Prostate gland (tissue), 2 donors: ENCODE measurements around the gene TBC1D14. TPM values are rescaled to one million over a fixed set of nuclear protein-coding genes. Genes with fewer than 3 reads are reported as not detected.

Source experiments
- DNase-seq: peaks from one replicate; pipeline ENCODE4 v3.0.0-alpha.2; 2019; ENCODE audit warnings: low spot score
- H3K27ac ChIP-seq, 2 donors: fragments of 200-600 bp; sonication (generic); 2 replicates each; pipeline ENCODE4 v1.5.1; 2017 to 2019
- H3K27me3 ChIP-seq: fragments of 200-600 bp; sonication (generic); replicated peaks from 2 replicates; pipeline ENCODE4 v1.5.1; 2019; ENCODE audit not compliant: insufficient read depth
- H3K36me3 ChIP-seq, 2 donors: fragments of 200-600 bp; sonication (generic); 1 replicate in 1 of 2; 2 replicates in 1 of 2; pipeline versions ENCODE4 v1.5.1 to v1.8.1; 2017 to 2019
- H3K4me1 ChIP-seq: fragments of 200-600 bp; sonication (generic); replicated peaks from 2 replicates; pipeline ENCODE4 v1.5.1; 2019
- H3K4me3 ChIP-seq, 2 donors: fragments of 200-600 bp; sonication (generic); 2 replicates each; pipeline ENCODE4 v1.5.1; 2017 to 2019
- H3K9me3 ChIP-seq: fragments of 200-600 bp; sonication (generic); 2 replicates; pipeline ENCODE4 v1.5.1; 2017
- POLR2A ChIP-seq: fragments of 450-650 bp; IDR thresholded peaks from one replicate; pipeline ENCODE4 v1.6.1; 2016; ENCODE audit warnings: antibody characterized with exemption, mild to moderate bottlenecking
- POLR2AphosphoS5 ChIP-seq: sonication (generic); formaldehyde crosslinking; IDR thresholded peaks from one replicate; pipeline ENCODE4 v1.6.1; 2017; ENCODE audit warnings: antibody characterized with exemption
- WGBS: methylation state at CpG from one replicate; pipeline ENCODE4 v1.1.5; 2018; 5-methylcytosine and 5-hydroxymethylcytosine counted together
- intact Hi-C: fragments of 100-400 bp; cut with DNase I; formaldehyde crosslinking; loops from one replicate; pipeline ENCODE4 v1.14.2; 2022
- total RNA-seq, 2 donors: library from RNA; depleted of rRNA; stranded (reverse); fragments of >200 nt; gene quantifications; one replicate each; pipeline ENCODE4 v1.1.0, GENCODE V29; 2016
- TF ChIP-seq, protein P1 (sequence below), 4 experiments: fragments of 200-600 bp in 2 of 4; fragments of 450-650 bp in 2 of 4; sonication (generic) in 2 of 4; IDR thresholded peaks; 1 replicate in 3 of 4; 2 replicates in 1 of 4; pipeline ENCODE4 v1.5.1; 2016 to 2019; ENCODE audit warnings: antibody characterized with exemption in 4 of 4, mild to moderate bottlenecking in 2 of 4, moderate library complexity in 2 of 4

TBC1D14 gene
- total RNA-seq, 2 donors from 2014 or later, result 56.2 to 90.5 TPM

DNA sequence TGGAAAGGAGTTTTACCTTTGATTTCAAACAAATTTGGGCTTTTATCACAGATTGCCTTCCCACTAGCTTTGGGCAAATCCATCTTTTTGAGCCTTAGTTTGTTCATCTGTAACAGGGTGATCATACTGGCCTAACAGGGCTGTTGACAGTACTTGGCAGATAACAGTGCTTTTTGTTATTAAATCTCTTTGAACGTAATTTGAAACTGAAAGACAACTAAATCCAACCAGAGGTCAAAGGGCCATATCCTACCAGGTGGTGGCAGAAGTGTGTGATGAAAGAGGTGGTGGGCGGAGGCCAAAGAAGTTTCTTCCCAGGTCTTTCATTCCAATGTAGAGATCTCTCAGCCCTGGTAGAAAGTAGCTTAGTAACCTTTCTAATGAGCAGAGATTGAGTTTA, 98.3 kb downstream of the TBC1D14 start:
- WGBS, result 66% methylated on average over 2 of the region's 2 CpGs
- Histone ChIP-seq H3K9me3 (no peaks in the 10 kb centered on the region), H3K27me3 (no peaks in the 10 kb centered on the region), H3K4me1 (no peaks in the 10 kb centered on the region), H3K36me3 (no peaks in the 10 kb centered on the region), H3K27ac (no peak overlapping the region), H3K4me3 (no peak overlapping the region)
- intact Hi-C loops, result no loop called here
- no peak for DNase-seq
- TF ChIP-seq POLR2A (no peak), POLR2AphosphoS5 (no peak)
- TF ChIP-seq, protein P1, sequence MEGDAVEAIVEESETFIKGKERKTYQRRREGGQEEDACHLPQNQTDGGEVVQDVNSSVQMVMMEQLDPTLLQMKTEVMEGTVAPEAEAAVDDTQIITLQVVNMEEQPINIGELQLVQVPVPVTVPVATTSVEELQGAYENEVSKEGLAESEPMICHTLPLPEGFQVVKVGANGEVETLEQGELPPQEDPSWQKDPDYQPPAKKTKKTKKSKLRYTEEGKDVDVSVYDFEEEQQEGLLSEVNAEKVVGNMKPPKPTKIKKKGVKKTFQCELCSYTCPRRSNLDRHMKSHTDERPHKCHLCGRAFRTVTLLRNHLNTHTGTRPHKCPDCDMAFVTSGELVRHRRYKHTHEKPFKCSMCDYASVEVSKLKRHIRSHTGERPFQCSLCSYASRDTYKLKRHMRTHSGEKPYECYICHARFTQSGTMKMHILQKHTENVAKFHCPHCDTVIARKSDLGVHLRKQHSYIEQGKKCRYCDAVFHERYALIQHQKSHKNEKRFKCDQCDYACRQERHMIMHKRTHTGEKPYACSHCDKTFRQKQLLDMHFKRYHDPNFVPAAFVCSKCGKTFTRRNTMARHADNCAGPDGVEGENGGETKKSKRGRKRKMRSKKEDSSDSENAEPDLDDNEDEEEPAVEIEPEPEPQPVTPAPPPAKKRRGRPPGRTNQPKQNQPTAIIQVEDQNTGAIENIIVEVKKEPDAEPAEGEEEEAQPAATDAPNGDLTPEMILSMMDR (IDR thresholded peaks at IDR 0.05), result no peak

DNA sequence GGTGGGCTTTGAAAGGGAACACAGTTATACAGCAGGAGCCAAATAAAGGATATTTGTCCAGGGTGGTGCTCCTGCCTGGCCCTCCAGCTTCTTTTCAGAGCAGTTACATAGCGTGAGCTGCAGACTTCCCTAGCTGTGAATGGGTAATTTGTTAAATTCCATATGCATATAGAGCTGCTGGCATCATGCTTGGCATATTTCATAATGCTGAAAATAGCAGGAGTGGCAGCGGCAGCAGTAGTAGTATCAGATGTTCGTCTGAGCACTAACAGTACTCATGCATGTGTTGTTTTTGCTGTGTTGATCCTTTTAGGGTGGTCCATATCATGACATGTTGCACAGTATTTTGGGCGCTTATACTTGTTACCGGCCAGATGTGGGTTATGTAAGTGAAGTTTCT, 99.9 kb downstream of the TBC1D14 start:
- no peak for TF ChIP-seq POLR2AphosphoS5
- TF ChIP-seq POLR2A, result no peak
- TF ChIP-seq, protein P1 (IDR thresholded peaks at IDR 0.05), result no peak
- WGBS, result 90% methylated on average over 5 of the region's 5 CpGs
- Histone ChIP-seq H3K27me3 (no peaks in the 10 kb centered on the region), H3K4me1 (no peaks in the 10 kb centered on the region), H3K9me3 (no peaks in the 10 kb centered on the region), H3K27ac (no peak overlapping the region), H3K4me3 (no peak overlapping the region), H3K36me3 (no peaks in the 10 kb centered on the region)
- intact Hi-C loops, result no loop called here
- no peak for DNase-seq

DNA sequence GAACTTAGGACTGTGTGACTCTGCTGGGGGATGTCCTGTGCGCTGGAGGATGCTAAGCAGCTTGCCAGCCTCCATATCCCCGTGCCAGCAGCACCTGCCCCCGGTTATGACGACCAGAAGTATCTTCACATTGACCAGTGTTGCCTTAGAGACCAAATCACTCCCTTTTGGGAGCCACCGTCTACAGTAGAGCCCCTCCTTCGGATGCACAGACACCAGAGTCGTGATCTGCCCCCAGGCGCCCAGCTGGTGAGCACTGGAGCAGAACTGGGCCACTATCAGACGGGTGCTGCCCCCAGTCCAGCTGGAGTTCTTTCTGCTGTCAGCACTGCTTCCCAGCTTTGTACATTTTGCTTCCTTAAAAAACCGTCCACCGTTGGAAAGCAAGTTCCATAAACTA, 103.5 kb downstream of the TBC1D14 start:
- Histone ChIP-seq H3K9me3 (no peaks in the 10 kb centered on the region), H3K27me3 (no peaks in the 10 kb centered on the region), H3K4me1 (no peaks in the 10 kb centered on the region), H3K36me3 (no peaks in the 10 kb centered on the region), H3K4me3 (no peak overlapping the region), H3K27ac (no peak overlapping the region)
- TF ChIP-seq POLR2A (no peak), POLR2AphosphoS5 (no peak)
- TF ChIP-seq, protein P1 (IDR thresholded peaks at IDR 0.05), result no peak
- DNase-seq, result no peak
- intact Hi-C loops, result no loop called here
- WGBS, result 95% methylated on average over 11 of the region's 11 CpGs

DNA sequence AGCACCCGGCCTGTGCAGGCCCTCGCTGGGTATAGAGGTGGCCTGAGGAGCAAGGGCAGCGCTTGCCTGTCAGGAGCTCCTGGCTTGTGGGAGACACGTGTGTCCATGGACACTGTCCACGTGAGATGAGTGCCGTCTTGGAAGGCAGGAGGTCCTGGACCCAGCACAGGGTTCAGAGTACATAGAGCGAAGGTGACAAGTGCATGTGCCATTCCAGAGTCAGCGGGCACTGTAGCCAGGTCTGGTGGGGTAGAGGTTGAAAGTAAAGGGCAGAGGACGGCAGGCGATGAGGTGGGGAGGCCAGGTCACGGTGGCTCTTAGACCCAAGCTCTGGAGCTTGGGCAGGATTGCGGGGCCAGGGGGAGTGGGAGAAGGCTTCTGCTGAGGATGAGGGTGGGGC, 105.2 kb downstream of the TBC1D14 start:
- Histone ChIP-seq H3K4me1 (no peaks in the 10 kb centered on the region), H3K9me3 (no peaks in the 10 kb centered on the region), H3K27ac (no peak overlapping the region), H3K36me3 (no peaks in the 10 kb centered on the region), H3K27me3 (no peaks in the 10 kb centered on the region), H3K4me3 (no peak overlapping the region)
- no peak for DNase-seq
- 98% methylated on average over 12 of the region's 12 CpGs for WGBS
- TF ChIP-seq POLR2AphosphoS5, result no peak
- TF ChIP-seq POLR2A, result no peak
- TF ChIP-seq, protein P1 (IDR thresholded peaks at IDR 0.05), result no peak
- intact Hi-C loops, result no loop called here

DNA sequence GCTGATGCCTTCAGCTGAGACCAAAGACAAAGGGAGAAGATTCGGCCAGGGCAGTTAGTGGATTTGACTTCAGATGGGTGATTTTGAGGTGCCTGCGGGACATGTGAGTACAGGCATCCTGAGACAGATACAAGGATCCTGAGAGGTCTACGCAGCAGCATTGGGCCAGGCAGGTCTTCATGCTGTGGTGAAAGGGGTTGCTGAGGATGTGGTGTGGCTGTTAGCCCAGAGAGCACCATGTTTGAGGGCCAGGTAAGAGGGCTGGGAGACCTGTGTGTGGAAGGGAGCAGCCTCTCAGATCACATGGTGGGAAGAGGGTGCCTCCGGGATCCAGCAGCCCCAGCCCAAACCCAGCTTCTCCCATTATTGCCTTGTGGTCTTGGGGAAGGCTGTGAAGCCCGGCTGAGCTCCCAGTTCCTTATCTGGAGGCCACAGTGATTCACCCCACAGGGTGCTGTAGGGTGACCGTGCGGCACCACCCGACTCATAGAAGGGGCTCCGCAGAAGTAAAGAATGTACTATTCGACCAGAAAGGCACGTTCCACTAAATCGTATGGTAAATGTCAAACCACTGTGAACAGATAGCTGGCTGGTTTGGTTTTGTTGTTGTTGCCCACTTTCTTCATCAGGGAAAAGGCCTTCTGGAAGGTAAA, 105.9 kb downstream of the TBC1D14 start:
- 88% methylated on average over 12 of the region's 12 CpGs for WGBS
- Histone ChIP-seq H3K4me1 (no peaks in the 10 kb centered on the region), H3K4me3 (no peak overlapping the region), H3K27ac (no peak overlapping the region), H3K27me3 (no peaks in the 10 kb centered on the region), H3K9me3 (no peaks in the 10 kb centered on the region), H3K36me3 (no peaks in the 10 kb centered on the region)
- DNase-seq, result no peak
- intact Hi-C loops, result no loop called here
- no peak for TF ChIP-seq POLR2AphosphoS5
- TF ChIP-seq POLR2A, result no peak
- TF ChIP-seq, protein P1 (IDR thresholded peaks at IDR 0.05), result no peak
